ENCODE data around the gene FAM216A. TPM values are rescaled to one million over a fixed set of nuclear protein-coding genes. Genes with fewer than 3 reads are reported as not detected.
A peak's percentile ranks its signal among the peaks of the same experiment; 100 is the strongest.

FAM216A gene
- total and polyA plus RNA-seq, 2 experiments from 2014 or later: 11.5 to 25.2 TPM

DNA sequence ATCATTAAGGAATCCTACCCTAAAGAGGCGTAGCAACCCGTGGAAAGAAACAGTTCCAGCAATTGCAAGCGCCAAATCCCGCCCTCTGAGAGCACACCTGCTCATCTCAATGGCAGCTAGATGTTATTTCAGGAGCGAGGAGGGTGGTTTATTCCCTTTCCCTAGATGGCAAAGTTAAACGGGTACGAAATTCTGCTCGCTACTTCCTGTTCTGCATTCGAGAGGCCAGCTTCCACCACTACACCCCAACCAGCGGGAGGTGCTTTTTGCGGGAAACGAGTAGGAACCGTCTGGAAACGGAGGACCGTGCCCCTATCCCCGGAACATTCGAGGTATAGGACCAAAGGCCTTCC is 32.7 kb downstream of the FAM216A start:
- Histone ChIP-seq H2AFZ (peak overlapping the region; percentile 94), H3K27me3 (replicated peaks; ENCODE audit: insufficient read depth) (no peaks in the 10 kb centered on the region), H3K27ac (peak overlapping the region; percentile 79), H3K4me2 (ENCODE audit: unreplicated experiment) (peak overlapping the region; percentile 79), H3K4me3 (peak overlapping the region; percentile 86), H3K4me1 (ENCODE audit: insufficient read depth) (peaks cover 26% of the 10 kb centered on the region), H3K9me3 (ENCODE audit: low read depth) (no peaks in the 10 kb centered on the region), H3K9me2 (ENCODE audit: insufficient read depth) (no peaks in the 10 kb centered on the region), H3K36me3 (ENCODE audit: low read depth) (peaks cover 6% of the 10 kb centered on the region), H3K79me2 (ENCODE audit: insufficient read depth) (peaks cover 49% of the 10 kb centered on the region), H3K9ac (peak overlapping the region; percentile 87), H3F3A (ENCODE audit: insufficient read depth) (peaks cover 34% of the 10 kb centered on the region), H4K20me1 (ENCODE audit: insufficient read depth) (no peaks in the 10 kb centered on the region)
- in situ Hi-C loops (cut with MboI): no loop called here
- TF ChIP-seq EZH2 (IDR thresholded peaks at IDR 0.05; ENCODE audit: insufficient read depth, poor library complexity, severe bottlenecking) (no peak), EZH2phosphoT487 (IDR thresholded peaks at IDR 0.05; ENCODE audit: insufficient read depth, low read depth) (no peak)
- peak; percentile 85 for DNase-seq
- 0 to 1% methylated on average over 17 of the region's 17 CpGs for WGBS, 2 experiments (ENCODE audit: low coverage in 1 of 2, low lambda C conversion rate in 2 of 2, missing lambda C conversion rate in 2 of 2)

DNA sequence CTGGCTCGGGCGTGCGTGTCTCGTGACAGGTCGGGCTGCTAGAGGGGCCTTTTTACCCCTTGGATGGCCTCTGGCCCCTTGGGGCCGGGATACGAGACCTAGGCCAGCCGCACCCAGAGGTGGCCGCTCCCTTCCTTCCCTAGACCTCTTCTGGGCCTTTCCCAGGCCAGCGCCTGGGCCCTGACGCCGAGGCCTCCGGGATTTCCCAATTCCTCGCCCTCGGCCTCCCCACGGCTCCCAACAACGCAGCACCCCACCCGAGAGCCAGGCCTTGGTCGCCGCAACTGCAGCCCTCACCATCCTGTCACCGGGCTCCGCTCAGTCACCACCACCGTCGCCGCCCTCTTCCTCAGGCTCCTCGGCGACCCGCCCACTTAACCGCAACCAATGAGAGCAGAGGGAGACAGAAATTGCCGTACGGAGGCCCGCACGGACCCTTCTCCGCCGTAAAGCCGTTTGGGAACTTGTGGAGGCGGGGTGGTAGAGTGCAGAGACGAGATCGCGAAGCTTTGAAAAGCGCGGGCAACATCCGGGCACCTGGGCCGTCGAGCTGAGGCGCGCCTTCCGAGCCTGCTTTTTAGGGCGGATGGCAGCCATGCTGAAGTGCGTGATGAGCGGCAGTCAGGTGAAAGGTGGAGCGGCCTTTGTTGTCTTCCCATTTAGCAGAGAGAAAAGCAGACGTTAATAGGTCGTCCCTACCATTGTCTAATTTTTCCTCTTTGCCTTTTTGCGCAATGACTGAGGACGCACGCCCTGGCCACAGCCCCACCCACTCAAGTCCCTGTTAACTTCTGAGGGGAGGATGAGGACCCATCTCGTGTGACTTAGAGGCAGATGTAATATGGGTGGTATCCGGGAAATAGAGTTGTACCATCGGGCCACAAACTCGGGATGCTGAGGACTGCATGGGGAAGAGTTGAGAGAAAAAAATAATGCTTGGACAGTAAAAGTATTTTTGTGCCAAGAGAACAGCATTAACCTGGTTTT is 33.4 kb downstream of the FAM216A start, which contains the start of the genes RAD9B and VPS29:
TSS of gene RAD9B (plus strand) at position 580 of the 987 bp plus-strand sequence. CDS start at position 587, 7 bp downstream.
TSS of gene VPS29 (minus strand) at position 360 of the 987 bp plus-strand sequence. CDS start at position 300, 60 bp downstream.
- H3K79me2 ChIP-seq (ENCODE audit: insufficient read depth): peaks cover 42% of the 10 kb centered on the region
- peak within 1 kb of the TSS; percentile 87 for H3K9ac ChIP-seq
- peaks cover 30% of the 10 kb centered on the region for H3F3A ChIP-seq (ENCODE audit: insufficient read depth)
- peak within 1 kb of the TSS; percentile 79 for H3K4me2 ChIP-seq (ENCODE audit: unreplicated experiment)
- H3K9me2 ChIP-seq (ENCODE audit: insufficient read depth): no peaks in the 10 kb centered on the region
- H3K9me3 ChIP-seq (ENCODE audit: low read depth): no peaks in the 10 kb centered on the region
- 13 to 14% methylated on average over 54 to 60 of the region's 61 CpGs for WGBS, 2 experiments (ENCODE audit: low coverage in 1 of 2, low lambda C conversion rate in 2 of 2, missing lambda C conversion rate in 2 of 2)
- H3K27ac ChIP-seq: peak within 1 kb of the TSS; percentile 79
- no peaks in the 10 kb centered on the region for H3K36me3 ChIP-seq (ENCODE audit: low read depth)
- peak within 1 kb of the TSS; percentile 86 for H3K4me3 ChIP-seq
- peak; percentile 99 for DNase-seq
- no peaks in the 10 kb centered on the region for H4K20me1 ChIP-seq (ENCODE audit: insufficient read depth)
- H3K4me1 ChIP-seq (ENCODE audit: insufficient read depth): peaks cover 26% of the 10 kb centered on the region
- peak within 1 kb of the TSS; percentile 94 for H2AFZ ChIP-seq
- H3K27me3 ChIP-seq (replicated peaks; ENCODE audit: insufficient read depth): no peaks in the 10 kb centered on the region
- TF ChIP-seq EZH2phosphoT487 (IDR thresholded peaks at IDR 0.05; ENCODE audit: insufficient read depth, low read depth) (no peak), EZH2 (IDR thresholded peaks at IDR 0.05; ENCODE audit: insufficient read depth, poor library complexity, severe bottlenecking) (no peak)
- in situ Hi-C loops (cut with MboI): no loop called here

DNA sequence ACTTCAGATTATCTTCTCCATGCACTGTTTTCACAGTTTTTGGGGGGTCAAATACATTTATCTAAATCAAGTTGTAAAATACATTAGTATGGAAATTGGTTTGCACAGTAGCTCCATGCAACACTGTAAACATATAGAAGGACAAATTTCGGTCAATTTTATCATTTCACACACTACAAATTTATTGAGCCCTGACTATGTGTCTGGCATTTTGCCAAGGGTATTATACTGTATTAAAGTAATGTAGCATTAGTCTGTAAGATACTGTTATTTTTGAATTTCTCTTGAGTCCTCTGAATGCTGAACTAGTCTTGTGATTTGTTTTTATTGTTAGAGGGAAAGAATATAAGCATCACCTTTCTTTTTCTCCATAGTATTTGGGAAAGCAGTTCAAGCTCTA is 34.8 kb downstream of the FAM216A start:
- H3K36me3 ChIP-seq (ENCODE audit: low read depth): no peaks in the 10 kb centered on the region
- H4K20me1 ChIP-seq (ENCODE audit: insufficient read depth): no peaks in the 10 kb centered on the region
- no peaks in the 10 kb centered on the region for H3K27me3 ChIP-seq (replicated peaks; ENCODE audit: insufficient read depth)
- peaks cover 24% of the 10 kb centered on the region for H3K4me1 ChIP-seq (ENCODE audit: insufficient read depth)
- no peak overlapping the region for H3K4me3 ChIP-seq
- WGBS, 2 experiments (ENCODE audit: low coverage in 1 of 2, low lambda C conversion rate in 2 of 2, missing lambda C conversion rate in 2 of 2): 47 to 55% methylated on average over 1 of the region's 1 CpG
- DNase-seq: no peak
- peaks cover 28% of the 10 kb centered on the region for H3K79me2 ChIP-seq (ENCODE audit: insufficient read depth)
- no peaks in the 10 kb centered on the region for H3K9me3 ChIP-seq (ENCODE audit: low read depth)
- peaks cover 26% of the 10 kb centered on the region for H3F3A ChIP-seq (ENCODE audit: insufficient read depth)
- TF ChIP-seq EZH2phosphoT487 (IDR thresholded peaks at IDR 0.05; ENCODE audit: insufficient read depth, low read depth) (no peak), EZH2 (IDR thresholded peaks at IDR 0.05; ENCODE audit: insufficient read depth, poor library complexity, severe bottlenecking) (no peak)
- H3K4me2 ChIP-seq (ENCODE audit: unreplicated experiment): no peak overlapping the region
- no peak overlapping the region for H3K27ac ChIP-seq
- no peaks in the 10 kb centered on the region for H3K9me2 ChIP-seq (ENCODE audit: insufficient read depth)
- H3K9ac ChIP-seq: no peak overlapping the region
- no peak overlapping the region for H2AFZ ChIP-seq
- in situ Hi-C loops (cut with MboI): no loop called here

DNA sequence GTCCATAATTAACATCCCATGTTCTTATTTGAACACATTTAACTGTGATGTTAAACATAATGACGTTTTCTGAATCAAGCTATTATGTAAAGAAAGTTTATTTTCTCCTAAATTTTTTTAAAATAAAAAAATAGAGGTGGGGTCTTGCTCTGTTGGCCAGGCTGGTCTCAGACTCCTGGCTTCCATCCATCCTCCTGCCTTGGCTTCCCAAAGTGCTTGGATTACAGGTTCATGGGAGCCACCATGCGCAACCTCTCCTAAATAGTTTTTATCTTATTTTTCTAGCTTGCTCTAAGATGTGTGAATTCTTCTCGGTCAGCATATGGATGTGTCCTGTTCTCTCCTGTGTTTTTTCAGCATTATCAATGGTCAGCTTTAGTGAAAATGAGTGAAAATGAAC is 36.7 kb downstream of the FAM216A start:
- no peaks in the 10 kb centered on the region for H3K9me2 ChIP-seq (ENCODE audit: insufficient read depth)
- H2AFZ ChIP-seq: no peak overlapping the region
- TF ChIP-seq EZH2phosphoT487 (IDR thresholded peaks at IDR 0.05; ENCODE audit: insufficient read depth, low read depth) (no peak), EZH2 (IDR thresholded peaks at IDR 0.05; ENCODE audit: insufficient read depth, poor library complexity, severe bottlenecking) (no peak)
- peaks cover 9% of the 10 kb centered on the region for H3K79me2 ChIP-seq (ENCODE audit: insufficient read depth)
- peaks cover 11% of the 10 kb centered on the region; the same call in 1 of the 2 replicates for H3F3A ChIP-seq (ENCODE audit: insufficient read depth)
- no peaks in the 10 kb centered on the region for H4K20me1 ChIP-seq (ENCODE audit: insufficient read depth)
- H3K9ac ChIP-seq: no peak overlapping the region
- WGBS, 2 experiments (ENCODE audit: low coverage in 1 of 2, low lambda C conversion rate in 2 of 2, missing lambda C conversion rate in 2 of 2): 49 to 51% methylated on average over 3 of the region's 3 CpGs
- in situ Hi-C loops (cut with MboI): no loop called here
- H3K27me3 ChIP-seq (replicated peaks; ENCODE audit: insufficient read depth): no peaks in the 10 kb centered on the region
- no peak overlapping the region for H3K4me2 ChIP-seq (ENCODE audit: unreplicated experiment)
- H3K4me3 ChIP-seq: no peak overlapping the region
- H3K27ac ChIP-seq: no peak overlapping the region
- DNase-seq: no peak
- no peaks in the 10 kb centered on the region for H3K9me3 ChIP-seq (ENCODE audit: low read depth)
- no peaks in the 10 kb centered on the region for H3K36me3 ChIP-seq (ENCODE audit: low read depth)
- H3K4me1 ChIP-seq (ENCODE audit: insufficient read depth): peaks cover 5% of the 10 kb centered on the region
